ENCODE measurements around the gene TRPM3. TPM values are rescaled to one million over a fixed set of nuclear protein-coding genes. Genes with fewer than 3 reads are reported as not detected.

The TRPM3 gene
- total and polyA plus RNA-seq, 9 of the 15 experiments (the other 6 are each of a cell fraction or from before 2014, with no cell fraction given), result 0.04 TPM; not detected in 8

GRCh38 chr9:70593241-70593640, 528.2 kb downstream of the TRPM3 start:
- H3K36me3 ChIP-seq (ENCODE audit: control insufficient read depth, insufficient read depth, low read length), result no peaks in the 10 kb centered on the region
- FAIRE-seq (no peak), ATAC-seq (no peak), DNase-seq (ENCODE audit: extremely low read depth in 1 of 4, low spot score in 3 of 4) (no peak)
- no peaks in the 10 kb centered on the region for H3K9me3 ChIP-seq (replicated peaks; ENCODE audit: control insufficient read depth, insufficient read depth, low read depth, low read length)
- no peak overlapping the region for H3K4me3 ChIP-seq
- no peaks in the 10 kb centered on the region for H3K79me2 ChIP-seq (ENCODE audit: control insufficient read depth, insufficient read depth, low read length)
- TF ChIP-seq TSHZ1 (CRISPR knock-in tag; IDR thresholded peaks at IDR 0.05) (no peak), SMAD2 (IDR thresholded peaks at IDR 0.05; ENCODE audit: low read depth, low read length) (no peak), TAF15 (IDR thresholded peaks at IDR 0.05; ENCODE audit: low read depth, low read length) (no peak)
- no peak overlapping the region for H3K4me2 ChIP-seq (ENCODE audit: insufficient read depth, low read length)
- no peaks in the 10 kb centered on the region for H3K9me1 ChIP-seq (ENCODE audit: control insufficient read depth, insufficient read depth, low read length)
- H3K27ac ChIP-seq (ENCODE audit: extremely low read depth, low read depth, low read length), result no peak overlapping the region
- no peak overlapping the region for H2AFZ ChIP-seq (ENCODE audit: low read depth, low read length)
- H3K9ac ChIP-seq (ENCODE audit: insufficient read depth in 1 of 2, low read depth in 2 of 2, low read length in 2 of 2), result no peak overlapping the region
- ChIA-PET CTCF (ENCODE audit: low intra/inter-chr PET ratio) (no interaction called here), POLR2A (interaction anchor here (0.6 kb wide), 1 partner anchor 195 kb away, joined by 4 read pairs; no protein-coding TSS in a partner anchor)
- H3K4me1 ChIP-seq (replicated peaks in 1 of 2; ENCODE audit: control insufficient read depth in 2 of 2, insufficient read depth in 2 of 2, low read length in 2 of 2), result no peaks in the 10 kb centered on the region
- peaks cover 0 to 9% of the 10 kb centered on the region in 2 experiments; a peak in 2 of 5 replicates for H3K27me3 ChIP-seq (ENCODE audit: control insufficient read depth in 2 of 2, insufficient read depth in 2 of 2, low read length in 2 of 2)
- intact Hi-C loops (cut with micrococcal nuclease) (no loop called here), in situ Hi-C loops (cut with MboI) (loop anchor here (25.0 kb wide), 1 partner anchor 631 kb away; no protein-coding TSS in a partner anchor)
- H4K20me1 ChIP-seq (replicated peaks; ENCODE audit: control insufficient read depth, insufficient read depth, low read length), result no peaks in the 10 kb centered on the region
- BruUV-seq (replicated peaks), result no TSS peak

All from K562 (cell line).